GM19099 (cell line): Measurements from ENCODE around the gene SNX1.
A peak's percentile ranks its signal among the peaks of the same experiment; 100 is the strongest.

Source experiments
- POLR2A ChIP-seq: IDR thresholded peaks from 3 replicates; pipeline ENCODE4 v1.6.1; 2011; ENCODE audit warnings: low read depth; ENCODE audit not compliant: insufficient read length; ENCODE audit errors: extremely low read depth

SNX1 gene

GRCh38 chr15:64095795-64096667, at the start of gene SNX1:
Gene SNX1, plus strand, starts transcription at chr15:64095982. Its CDS starts 32 bp downstream, at chr15:64096014.
- TF ChIP-seq POLR2A, result peak; percentile 96

GRCh38 chr15:64046421-64047153, 49.2 kb upstream of the SNX1 start, which contains the start of gene DAPK2:
Gene DAPK2, minus strand, starts transcription at chr15:64046485. Its CDS starts 6,224 bp downstream, at chr15:64040261.
- no peak for TF ChIP-seq POLR2A

- TF ChIP-seq POLR2A, result no peak
Observed at GRCh38 chr15:64048781-64049460, 46.9 kb upstream of the SNX1 start.

GRCh38 chr15:64050281-64051092, 45.3 kb upstream of the SNX1 start:
- no peak for TF ChIP-seq POLR2A

- no peak for TF ChIP-seq POLR2A
Observed at GRCh38 chr15:64051093-64051402, 44.7 kb upstream of the SNX1 start.

- no peak for TF ChIP-seq POLR2A
Observed at GRCh38 chr15:64051407-64052259, 44.1 kb upstream of the SNX1 start.

- TF ChIP-seq POLR2A, result no peak
Observed at GRCh38 chr15:64052925-64053491, 42.8 kb upstream of the SNX1 start.

- no peak for TF ChIP-seq POLR2A
Observed at GRCh38 chr15:64058279-64058678, 37.5 kb upstream of the SNX1 start.

GRCh38 chr15:64060716-64061115, 35.1 kb upstream of the SNX1 start:
- no peak for TF ChIP-seq POLR2A

GRCh38 chr15:64066451-64066850, 29.3 kb upstream of the SNX1 start:
- TF ChIP-seq POLR2A, result no peak

- no peak for TF ChIP-seq POLR2A
Observed at GRCh38 chr15:64067564-64068030, 28.2 kb upstream of the SNX1 start.

GRCh38 chr15:64068133-64068532, 27.6 kb upstream of the SNX1 start:
- TF ChIP-seq POLR2A, result no peak

GRCh38 chr15:64070106-64070505, 25.7 kb upstream of the SNX1 start:
- no peak for TF ChIP-seq POLR2A
